Gastroesophageal sphincter (tissue), 3 donors: ENCODE measurements around the gene MMP14.

Source experiments
- CTCF ChIP-seq, 4 experiments: fragments of 200-600 bp in 2 of 4; fragments of 450-650 bp in 2 of 4; sonication (generic) in 1 of 4; IDR thresholded peaks; one replicate each; pipeline ENCODE4 v1.5.1; 2017 to 2019; ENCODE audit warnings: antibody characterized with exemption in 4 of 4, mild to moderate bottlenecking in 2 of 4, moderate library complexity in 2 of 4
- POLR2A ChIP-seq, 2 donors: fragments of 450-650 bp; IDR thresholded peaks; one replicate each; pipeline ENCODE4 v1.6.1; 2017; ENCODE audit warnings: antibody characterized with exemption in 2 of 2, mild to moderate bottlenecking in 2 of 2, moderate library complexity in 1 of 2

GRCh38 chr14:22884738-22885523 lies 48.5 kb downstream of the MMP14 start:
- TF ChIP-seq CTCF (IDR thresholded peaks at IDR 0.05): no peak
- no peak for TF ChIP-seq POLR2A (IDR thresholded peaks at IDR 0.05)
